GM19035 (cell line): ENCODE data around the gene FHIT.
"Not testable (repeated sequence)": the region's sequence is repeated elsewhere in the genome, so short reads cannot be mapped to it uniquely, and the experiment has no call there.

Experiments used
- ATAC-seq: cut with Tn5 transposase; IDR thresholded peaks from one replicate; pipeline ENCODE4 v1.9.1; 2021; ENCODE audit not compliant: unreplicated experiment

The FHIT gene

DNA sequence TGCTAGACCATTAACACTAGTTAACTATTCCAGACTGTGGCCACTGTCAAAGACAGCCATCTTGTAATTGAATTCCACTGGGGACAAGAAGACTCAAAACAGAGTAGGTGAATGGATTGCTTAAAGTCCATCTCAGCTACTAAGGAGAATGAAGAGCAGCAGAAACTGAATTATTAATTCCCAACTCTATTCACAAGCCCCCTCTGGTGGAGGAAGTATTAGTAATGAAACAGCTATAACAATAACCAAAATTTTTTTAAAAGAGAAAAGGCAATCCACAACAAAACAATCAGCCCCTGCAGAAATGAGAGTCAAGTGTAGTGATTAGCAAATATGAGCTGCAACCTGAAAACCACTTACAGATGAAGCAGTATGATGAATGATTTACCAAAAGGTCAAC lies 302.8 kb downstream of the FHIT start:
- no peak for ATAC-seq

DNA sequence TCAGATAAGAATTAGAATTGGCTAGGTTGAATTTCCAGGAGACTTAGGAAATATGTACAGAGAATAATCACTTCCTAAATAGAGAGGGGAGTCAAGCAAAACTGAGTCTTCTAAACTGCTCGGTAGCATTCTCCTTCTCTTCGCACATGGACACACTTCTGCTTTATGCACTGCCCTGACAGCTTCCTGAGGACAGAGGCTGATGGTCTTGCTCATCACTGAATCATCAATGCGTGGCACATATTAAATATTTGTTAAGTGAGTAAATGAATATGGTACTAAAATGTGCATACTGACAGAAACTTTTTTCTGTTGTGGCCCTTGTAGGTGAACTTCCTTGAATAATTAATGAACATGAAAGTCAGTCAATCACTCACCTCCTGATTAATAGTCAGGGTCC lies 315.5 kb downstream of the FHIT start:
- ATAC-seq = no peak

DNA sequence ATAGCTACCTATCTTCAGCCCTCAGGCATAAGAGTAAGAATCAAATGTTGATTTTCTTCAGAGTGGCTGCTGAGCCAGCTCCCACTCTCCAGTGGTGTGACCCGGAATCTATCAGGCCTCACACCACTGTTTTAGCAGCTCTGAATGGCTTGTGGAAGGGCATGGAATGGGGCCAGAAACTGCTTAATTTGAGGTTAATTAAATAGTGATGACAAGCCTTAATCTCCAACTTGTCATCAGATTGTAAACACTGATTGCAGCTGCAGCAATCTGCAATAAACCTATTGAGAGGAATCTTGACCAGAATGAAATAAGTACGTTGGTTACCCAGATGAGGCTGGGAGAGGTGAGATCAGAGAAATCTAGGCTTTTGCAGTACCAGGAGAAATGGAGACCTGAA lies 317.4 kb downstream of the FHIT start:
- no peak for ATAC-seq

DNA sequence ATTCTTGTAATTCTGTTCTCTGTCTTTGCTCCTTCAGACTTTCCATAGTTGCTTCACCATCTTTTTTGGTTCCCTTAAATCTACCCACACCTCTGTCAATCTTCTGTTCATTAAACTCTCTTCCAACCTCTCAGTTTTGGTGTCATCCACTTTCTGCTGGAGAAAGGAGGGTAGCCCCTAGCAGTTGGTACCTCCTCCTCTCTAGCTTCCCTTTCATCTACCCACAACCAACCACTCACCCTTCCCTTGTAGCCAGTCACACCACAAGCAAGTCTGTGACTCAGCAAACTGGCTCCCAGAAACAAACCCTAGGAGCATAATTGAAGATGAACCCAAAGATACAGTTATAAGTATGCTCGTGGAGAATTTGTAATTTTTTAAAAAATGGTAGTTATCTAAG lies 318.6 kb downstream of the FHIT start:
- ATAC-seq = no peak

DNA sequence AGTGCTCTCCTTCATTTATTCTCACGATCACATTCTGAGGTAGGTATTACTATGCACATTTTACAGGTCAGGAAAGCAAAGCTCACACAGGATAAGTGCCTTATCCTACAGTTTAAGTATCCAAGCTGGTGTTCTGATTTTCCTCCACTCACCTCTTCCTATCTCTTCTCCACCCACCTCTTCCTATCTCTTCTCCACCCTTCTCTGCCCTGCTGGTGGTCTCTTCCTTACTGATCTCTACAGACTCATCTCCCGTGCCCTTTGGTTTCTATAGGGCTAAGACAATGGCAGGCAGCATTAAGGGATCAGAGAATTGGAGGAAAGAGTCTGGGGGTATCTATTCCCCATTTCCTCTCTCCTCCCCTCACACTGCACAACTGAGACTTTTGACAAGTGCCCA lies 319.1 kb downstream of the FHIT start:
- ATAC-seq = no peak

DNA sequence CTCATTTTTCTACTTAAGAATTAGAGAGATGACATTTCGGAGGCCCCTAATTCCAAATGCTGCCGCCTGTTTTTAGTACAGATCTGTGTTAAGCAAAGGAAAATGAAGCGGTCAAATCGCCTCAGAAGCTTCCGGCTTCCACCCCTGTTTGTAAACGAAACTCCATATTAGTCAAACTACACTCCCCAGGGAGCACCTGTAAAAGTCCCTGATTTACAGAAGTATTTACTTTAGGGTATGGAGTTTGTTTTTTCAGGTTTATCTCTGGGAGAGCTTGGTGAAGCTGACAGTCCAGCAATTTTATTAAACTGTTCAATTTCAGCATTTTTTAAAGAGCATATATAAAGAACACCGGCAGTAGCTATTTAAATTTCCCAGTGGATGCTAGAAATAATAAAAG lies 319.8 kb downstream of the FHIT start:
- no peak for ATAC-seq

DNA sequence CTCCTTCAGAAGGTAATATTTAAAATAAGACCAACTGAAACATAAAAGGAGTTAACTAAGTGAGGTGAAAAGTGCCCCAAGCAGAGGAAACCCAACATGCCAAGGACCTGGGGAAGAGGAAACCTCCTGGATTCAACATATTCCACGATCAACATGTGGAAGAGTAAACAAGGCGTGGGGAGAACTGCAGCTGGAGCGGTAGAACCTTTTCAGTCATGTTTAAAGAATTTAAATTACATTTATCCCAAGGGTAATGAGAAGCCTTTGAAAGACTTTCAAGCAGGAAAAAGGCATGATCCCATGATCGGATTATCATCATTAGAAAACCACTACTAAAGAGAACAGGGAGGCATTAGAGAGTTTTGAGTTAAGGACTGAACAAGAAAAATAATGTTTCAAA lies 330.7 kb downstream of the FHIT start:
- ATAC-seq = no peak

DNA sequence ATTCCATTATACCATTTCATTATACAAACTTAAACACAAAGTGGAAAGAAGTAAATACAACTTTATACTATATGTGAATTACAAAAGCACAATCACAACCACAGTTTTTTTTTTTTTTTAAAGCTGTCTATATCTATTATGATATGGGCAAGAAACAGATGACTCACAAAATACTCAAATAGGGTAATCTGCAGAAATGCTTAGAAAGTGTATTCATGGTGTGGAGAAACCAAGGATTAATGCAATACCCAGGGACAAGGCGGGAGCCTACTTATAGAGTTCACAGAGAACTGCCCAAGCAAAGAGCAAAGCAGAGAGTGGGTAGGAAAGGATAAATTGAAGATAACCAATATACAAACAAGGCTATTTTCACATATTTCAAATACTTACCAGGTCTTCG lies 332.0 kb downstream of the FHIT start:
- ATAC-seq = no peak

DNA sequence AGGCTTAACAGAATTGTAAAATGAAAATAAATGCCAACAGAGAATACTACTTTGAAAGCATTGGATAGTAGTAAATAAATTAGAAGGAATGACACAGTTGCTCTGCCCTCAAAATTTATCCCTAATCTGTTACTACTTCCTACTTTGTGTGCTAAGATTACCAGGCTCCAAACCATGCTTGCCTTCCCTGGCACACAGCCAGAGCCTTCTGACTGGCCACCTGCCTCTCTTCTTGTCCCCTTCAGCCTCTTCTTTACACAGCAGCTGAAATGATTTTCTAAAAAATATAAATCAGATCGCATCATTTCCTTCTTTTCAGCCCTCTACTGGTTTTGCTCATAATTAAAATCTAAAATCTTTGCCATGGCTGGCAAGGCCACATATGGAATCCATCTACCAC lies 334.1 kb downstream of the FHIT start:
- ATAC-seq = no peak

DNA sequence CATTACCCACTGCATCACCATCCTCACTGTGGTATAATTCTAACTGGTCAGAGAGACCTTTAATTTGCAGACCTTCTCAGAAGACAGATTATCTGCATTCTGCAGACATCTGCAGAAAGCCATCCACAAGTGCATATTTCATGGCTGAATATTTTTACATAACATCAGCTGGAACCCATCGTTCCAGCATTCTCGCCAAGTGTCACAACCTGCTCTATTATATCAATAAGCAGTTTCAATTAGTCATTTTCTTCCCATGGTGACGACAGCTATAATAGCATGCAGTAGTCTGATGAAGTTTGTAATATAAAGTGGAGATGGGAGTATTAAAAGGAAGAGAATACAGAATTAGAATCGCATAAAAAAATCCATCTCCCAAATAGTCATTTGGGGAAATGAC lies 334.7 kb downstream of the FHIT start:
- no peak for ATAC-seq

DNA sequence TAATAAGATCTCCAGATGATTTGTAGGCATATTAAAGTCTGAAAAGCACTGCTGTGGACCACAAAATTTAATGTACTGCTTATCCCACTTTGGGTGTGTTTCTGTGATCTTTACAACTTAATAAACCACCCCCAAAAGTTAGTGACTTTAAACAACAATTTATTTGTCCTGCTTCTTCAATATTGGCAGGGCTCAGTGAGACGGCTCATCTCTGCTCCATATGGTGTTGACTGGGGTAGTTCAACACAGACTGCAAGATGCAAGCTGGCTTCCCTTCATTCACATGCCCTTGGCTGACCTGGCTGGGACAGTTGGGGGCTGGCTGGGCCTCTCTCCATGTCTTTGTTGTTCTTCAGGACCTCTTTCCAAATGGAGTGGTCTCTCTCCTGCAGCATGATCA lies 337.8 kb downstream of the FHIT start:
- no peak for ATAC-seq

DNA sequence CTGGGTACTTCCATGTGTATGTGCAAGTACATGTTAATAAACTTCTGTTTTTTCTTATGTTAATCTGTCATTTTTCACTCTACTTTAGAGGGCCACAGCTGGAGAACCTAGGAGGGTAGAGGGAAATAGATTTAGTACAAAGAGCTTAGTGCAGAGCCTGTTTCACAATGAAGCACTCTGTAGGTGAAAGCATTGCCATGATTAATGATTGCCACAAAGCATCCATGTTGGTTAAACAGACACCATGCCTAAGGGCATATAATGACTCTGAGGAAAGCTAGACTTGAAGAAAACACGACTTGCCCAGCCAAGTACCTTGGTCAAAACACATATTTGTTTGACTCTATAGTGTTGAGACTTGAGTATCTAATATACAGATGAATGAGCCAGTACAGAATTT lies 338.4 kb downstream of the FHIT start:
- ATAC-seq = no peak

DNA sequence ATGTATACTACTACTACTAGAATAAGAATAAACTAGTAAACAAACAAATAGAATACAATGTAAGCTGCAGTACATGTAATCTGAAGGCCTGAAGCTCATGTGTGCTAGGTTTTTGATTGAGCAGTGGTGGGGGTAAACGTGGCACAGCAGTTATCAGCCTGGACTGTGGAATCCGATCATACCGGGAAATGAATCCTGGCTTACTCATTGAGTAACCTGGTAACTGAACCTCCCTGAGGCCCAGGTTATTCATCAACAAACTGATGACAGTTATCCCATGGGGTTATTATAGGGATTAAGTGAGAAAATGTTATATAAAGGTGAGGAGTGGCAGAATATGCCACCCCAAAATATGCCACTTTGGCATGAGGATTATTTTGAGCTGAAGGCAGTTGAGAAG lies 339.1 kb downstream of the FHIT start:
- ATAC-seq = no peak

DNA sequence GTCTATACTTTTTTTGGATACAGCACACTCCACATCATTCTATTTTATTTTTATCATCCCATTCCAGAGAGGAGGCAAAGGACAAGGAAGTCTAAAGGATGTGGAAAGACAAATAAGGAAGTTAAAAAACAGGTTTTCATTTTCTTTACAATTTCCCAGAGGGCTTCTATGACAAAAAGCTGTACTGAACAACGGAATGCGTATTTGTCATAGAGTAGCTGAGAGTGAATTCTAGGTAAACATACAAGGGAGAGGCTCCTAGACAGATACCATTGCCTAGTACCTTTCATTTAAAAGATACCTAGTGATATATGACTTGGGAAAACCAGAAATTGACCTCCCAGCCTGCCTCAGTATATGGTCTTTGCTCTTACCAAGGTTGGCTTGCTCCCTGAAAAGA lies 341.7 kb downstream of the FHIT start:
- no peak for ATAC-seq

DNA sequence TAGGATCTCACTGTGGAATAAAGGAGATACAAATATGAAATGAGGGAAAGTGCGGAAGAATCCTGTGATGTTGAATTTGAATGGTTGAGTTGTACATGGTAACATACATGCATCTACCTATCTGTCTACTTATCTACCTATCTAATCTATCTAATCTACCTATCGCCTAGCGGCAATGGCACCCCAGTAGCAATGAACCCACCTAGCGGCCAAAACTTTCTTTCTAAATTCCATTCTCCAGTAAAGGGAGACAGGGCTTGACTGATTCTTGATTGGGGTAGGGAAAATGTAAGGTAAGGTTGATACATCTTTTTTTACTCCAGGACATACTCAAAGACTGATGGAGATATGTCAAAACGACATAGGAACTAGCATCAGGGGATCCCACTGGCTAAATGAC lies 345.0 kb downstream of the FHIT start:
- ATAC-seq = no peak

DNA sequence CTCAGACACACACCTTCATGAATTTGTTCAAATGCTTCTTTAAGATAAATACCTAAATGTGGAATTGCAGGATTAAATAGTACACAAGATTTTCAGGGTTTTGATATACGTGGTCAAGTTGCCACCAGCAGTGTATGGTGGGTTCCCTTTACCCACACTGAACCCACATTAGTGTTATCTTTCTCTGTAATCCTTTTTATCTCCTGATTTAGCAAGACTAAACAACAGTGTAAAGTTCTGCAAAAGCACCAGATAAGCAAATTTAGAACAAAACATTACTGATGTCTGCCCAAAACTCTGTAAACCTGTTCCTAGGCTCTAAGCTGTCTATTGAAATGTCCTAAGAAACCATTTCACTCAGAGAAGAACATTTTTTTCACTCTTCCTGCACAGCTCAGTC lies 352.9 kb downstream of the FHIT start:
- no peak for ATAC-seq

DNA sequence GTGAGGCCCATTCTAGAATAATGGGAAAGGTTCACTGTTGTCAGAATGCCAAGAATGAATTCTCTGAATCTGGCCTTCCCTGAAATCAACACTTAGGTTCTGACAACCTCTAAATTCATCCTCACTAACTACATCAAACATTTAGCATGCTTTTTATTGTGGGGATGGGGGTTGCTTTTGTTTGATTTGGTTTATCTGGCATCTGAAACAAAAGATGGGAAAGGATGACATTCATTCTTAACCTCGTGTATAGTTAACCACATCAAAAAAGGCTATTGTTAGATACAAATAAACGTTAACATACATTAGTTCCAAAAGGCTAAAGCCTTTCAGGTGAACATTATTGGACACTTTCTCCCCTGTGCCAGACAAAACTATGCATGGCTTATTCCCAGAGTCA lies 357.3 kb downstream of the FHIT start:
- no peak for ATAC-seq

DNA sequence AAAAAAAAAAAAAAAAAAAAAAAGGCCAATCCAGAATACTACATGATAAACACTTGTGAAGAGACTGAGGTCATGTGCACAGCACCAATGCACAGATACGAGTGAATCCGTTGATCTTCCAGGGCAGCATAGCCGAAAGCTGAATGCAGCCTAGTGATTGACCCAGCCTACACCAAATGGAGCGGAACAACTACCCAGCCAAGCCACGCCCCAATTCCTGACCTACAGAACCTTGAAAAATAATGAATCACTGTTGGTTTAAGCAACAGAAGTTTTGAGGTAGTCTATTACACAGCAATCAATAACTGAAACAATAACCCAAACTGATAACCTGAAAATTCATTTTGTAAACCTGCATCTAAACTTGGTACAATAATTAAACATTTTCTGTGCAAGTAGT lies 361.0 kb downstream of the FHIT start:
- no peak for ATAC-seq

DNA sequence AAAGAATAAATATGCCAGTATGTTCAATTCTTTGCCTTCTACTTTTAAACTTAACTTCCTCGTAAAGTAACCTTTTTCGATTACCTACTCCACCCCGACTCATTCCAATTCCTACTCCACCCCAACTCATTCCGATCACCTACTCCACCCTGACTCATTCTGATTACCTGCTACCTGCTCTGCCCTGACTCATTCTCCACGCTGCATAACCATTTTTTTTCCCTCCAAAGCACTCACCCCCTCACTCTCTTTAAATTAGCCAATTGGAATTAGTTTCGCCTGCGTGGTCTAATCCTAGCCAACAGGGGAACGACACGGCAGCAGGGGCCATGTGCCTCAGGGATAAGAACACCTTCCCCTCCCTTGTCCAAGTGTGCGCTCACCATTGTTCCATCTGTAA lies 362.3 kb downstream of the FHIT start:
- ATAC-seq = not testable (repeated sequence)

DNA sequence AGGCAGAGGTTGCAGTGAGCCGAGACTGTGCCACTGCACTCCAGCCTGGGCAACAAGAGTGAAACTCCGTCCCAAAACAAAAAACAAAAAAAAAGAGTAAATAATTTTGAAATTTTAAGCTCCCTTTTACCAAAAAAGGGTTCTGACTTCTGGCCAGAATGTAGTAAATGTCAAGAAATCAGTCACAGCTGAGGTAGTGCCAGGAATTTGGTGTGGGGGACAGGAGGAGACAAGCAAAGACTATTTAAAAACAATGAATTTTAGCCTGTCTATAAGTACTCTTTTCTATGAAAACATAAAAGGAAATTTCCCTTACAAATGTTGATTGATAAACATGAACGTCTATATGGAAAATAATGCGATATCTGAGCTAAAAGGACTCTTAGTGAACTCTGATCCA lies 363.7 kb downstream of the FHIT start:
- no peak for ATAC-seq

DNA sequence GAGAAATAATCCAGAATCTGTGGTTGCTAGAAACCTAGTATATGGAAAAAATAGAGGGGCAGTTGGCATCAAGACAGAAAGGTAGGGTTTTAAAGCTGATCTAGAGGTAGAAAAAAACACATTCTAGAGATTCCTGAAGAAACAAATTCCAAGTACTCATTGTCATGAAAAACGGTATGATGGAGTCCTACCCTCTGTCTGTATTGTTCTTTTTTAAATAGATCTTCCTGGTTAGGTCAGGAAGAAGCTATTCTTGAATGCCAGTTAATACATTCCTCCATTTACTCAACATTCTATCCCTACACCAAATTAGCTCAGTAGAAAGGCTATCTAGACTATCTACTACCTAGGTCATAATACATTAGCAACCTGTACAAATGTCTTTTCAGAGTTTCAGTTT lies 364.7 kb downstream of the FHIT start:
- ATAC-seq = no peak

DNA sequence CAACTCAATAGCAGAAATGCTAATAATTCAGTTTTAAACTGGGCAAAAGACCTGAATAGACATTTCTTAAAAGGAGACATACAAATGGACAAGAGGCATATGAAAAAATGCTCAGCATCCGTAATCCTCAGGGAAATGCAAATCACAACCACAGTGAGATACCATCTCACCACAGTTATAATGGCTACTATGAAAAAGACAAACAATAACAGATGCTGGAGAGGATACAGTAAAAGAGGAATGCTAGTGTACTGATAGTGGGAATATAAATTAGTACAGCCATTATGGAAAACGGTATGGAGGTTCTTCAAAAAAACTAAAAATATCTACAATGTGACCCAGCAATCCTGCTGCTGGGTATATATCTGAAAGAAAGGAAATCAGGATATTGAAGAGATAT lies 367.2 kb downstream of the FHIT start:
- ATAC-seq = no peak

DNA sequence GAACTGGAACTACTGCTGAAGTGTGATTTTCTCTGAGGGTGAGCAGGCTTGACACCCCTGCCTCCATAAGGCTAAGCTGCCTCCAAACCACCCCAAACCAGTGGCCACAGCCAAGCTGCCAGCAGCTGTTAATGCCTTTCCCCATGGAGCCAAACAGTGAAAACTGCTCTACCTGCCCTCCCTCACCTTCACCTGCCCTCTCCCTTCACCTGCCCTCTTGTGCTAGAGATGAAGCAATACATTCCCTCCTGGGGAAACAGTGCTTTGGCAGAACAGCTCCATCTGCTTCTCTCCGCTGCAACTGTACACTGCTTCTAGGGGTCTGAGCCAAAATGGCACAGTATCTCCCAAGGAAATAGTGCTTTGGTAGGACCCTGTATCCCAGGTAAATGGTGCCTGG lies 374.1 kb downstream of the FHIT start:
- ATAC-seq = no peak

DNA sequence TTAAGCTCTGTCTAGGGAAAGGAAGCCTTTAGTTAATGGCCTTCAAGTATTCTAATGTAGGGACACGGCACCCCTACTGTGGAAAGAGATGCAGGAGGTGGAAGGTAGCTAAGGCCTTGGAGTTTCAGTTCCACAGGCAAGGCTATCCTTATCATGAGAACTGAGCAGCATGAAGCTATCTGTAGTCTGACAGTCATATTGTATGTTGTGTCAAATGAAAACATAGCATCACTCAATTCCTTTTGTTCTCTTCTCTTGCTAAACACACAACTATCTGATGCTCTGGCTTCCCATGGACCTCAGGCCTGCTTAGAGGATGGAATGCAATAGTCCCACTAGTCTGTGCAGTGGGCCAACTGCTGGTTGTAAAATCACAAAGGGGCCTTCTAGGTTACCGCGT lies 380.9 kb downstream of the FHIT start:
- no peak for ATAC-seq
